GM23248 (cell line): ENCODE measurements around the gene DHDH. TPM values are rescaled to one million over a fixed set of nuclear protein-coding genes. Genes with fewer than 3 reads are reported as not detected.
A peak's percentile ranks its signal among the peaks of the same experiment; 100 is the strongest.

ENCODE experiments used
- DNase-seq: peaks from one replicate; pipeline ENCODE4 v3.0.0-alpha.2; 2015
- H2AFZ ChIP-seq: fragments of 200-600 bp; sonication (generic); 2 replicates; pipeline ENCODE4 v1.6.1; 2016; ENCODE audit warnings: antibody characterized with exemption
- H3F3A ChIP-seq: fragments of 200-600 bp; sonication (generic); 2 replicates; pipeline ENCODE4 v1.6.1; 2016; ENCODE audit warnings: mild to moderate bottlenecking, antibody characterized with exemption, mixed run types; ENCODE audit not compliant: insufficient read depth
- H3K27ac ChIP-seq: fragments of 200-600 bp; sonication (generic); 2 replicates; pipeline ENCODE4 v1.5.1; 2016; ENCODE audit warnings: mild to moderate bottlenecking
- H3K27me3 ChIP-seq: fragments of 200-600 bp; sonication (generic); replicated peaks from 2 replicates; pipeline ENCODE4 v1.6.1; 2016; ENCODE audit warnings: mild to moderate bottlenecking; ENCODE audit not compliant: insufficient read depth
- H3K36me3 ChIP-seq: fragments of 200-600 bp; sonication (generic); 2 replicates; pipeline ENCODE4 v1.6.1; 2016; ENCODE audit warnings: low read depth, mild to moderate bottlenecking
- H3K4me1 ChIP-seq: fragments of 200-600 bp; sonication (generic); 2 replicates; pipeline ENCODE4 v1.6.1; 2016; ENCODE audit warnings: mild to moderate bottlenecking; ENCODE audit not compliant: insufficient read depth
- H3K4me2 ChIP-seq: fragments of 200-600 bp; sonication (generic); one replicate; pipeline ENCODE4 v1.6.1; 2016; ENCODE audit warnings: mild to moderate bottlenecking; ENCODE audit not compliant: unreplicated experiment
- H3K4me3 ChIP-seq: fragments of 200-600 bp; sonication (generic); 2 replicates; pipeline ENCODE4 v1.5.1; 2016; ENCODE audit warnings: mild to moderate bottlenecking
- H3K79me2 ChIP-seq: fragments of 200-600 bp; sonication (generic); 2 replicates; pipeline ENCODE4 v1.6.1; 2016; ENCODE audit warnings: mild to moderate bottlenecking; ENCODE audit not compliant: insufficient read depth
- H3K9ac ChIP-seq: fragments of 200-600 bp; sonication (generic); 2 replicates; pipeline ENCODE4 v1.6.1; 2016; ENCODE audit warnings: mild to moderate bottlenecking
- H3K9me2 ChIP-seq: fragments of 200-600 bp; sonication (generic); 2 replicates; pipeline ENCODE4 v1.6.1; 2016; ENCODE audit warnings: mixed run types, mild to moderate bottlenecking, moderate library complexity; ENCODE audit not compliant: insufficient read depth
- H3K9me3 ChIP-seq: fragments of 200-600 bp; sonication (generic); one replicate; pipeline ENCODE4 v1.6.1; 2017; ENCODE audit warnings: low read depth
- H4K20me1 ChIP-seq: fragments of 200-600 bp; sonication (generic); 2 replicates; pipeline ENCODE4 v1.6.0; 2016; ENCODE audit not compliant: insufficient read depth
- EZH2 ChIP-seq: fragments of 200-600 bp; sonication (generic); IDR thresholded peaks from 2 replicates; pipeline ENCODE4 v1.6.1; 2018; ENCODE audit warnings: antibody characterized with exemption, mild to moderate bottlenecking; ENCODE audit not compliant: insufficient read depth, poor library complexity, severe bottlenecking
- EZH2phosphoT487 ChIP-seq: fragments of 200-600 bp; sonication (generic); IDR thresholded peaks from 2 replicates; pipeline ENCODE4 v1.6.1; 2018; ENCODE audit warnings: antibody characterized with exemption, moderate library complexity, mild to moderate bottlenecking, low read depth; ENCODE audit not compliant: insufficient read depth
- WGBS, 2 experiments: methylation state at CpG; one replicate each; pipeline ENCODE4 v1.1.6; 2015 to 2017; ENCODE audit warnings: low lambda C conversion rate in 2 of 2, low coverage in 1 of 2; ENCODE audit errors: missing lambda C conversion rate in 2 of 2; 5-methylcytosine and 5-hydroxymethylcytosine counted together
- in situ Hi-C: fragments of 300-500 bp; cut with MboI; formaldehyde crosslinking; loops from 2 replicates; pipeline ENCODE4 v1.15.0; 2020
- polyA plus RNA-seq: library from polyadenylated mRNA; unstranded; fragments of >200 nt; fragmentation: Nextera tagmentation; extraction: Ambion mirVana; gene quantifications from 2 replicates; pipeline ENCODE4 v1.2.1, GENCODE V29; 2016
- total RNA-seq: library from RNA; depleted of rRNA; stranded (reverse); fragments of >200 nt; shearing (Covaris generic); gene quantifications from 2 replicates; pipeline ENCODE4 v1.2.3, GENCODE V29; 2014

Gene DHDH
- total and polyA plus RNA-seq, 2 experiments from 2014 or later = not detected

- peaks cover 28% of the 10 kb centered on the region for H3K4me1 ChIP-seq
These were observed 33.2 kb downstream of the DHDH start for GRCh38 chr19:48966541-48967345.

DNA sequence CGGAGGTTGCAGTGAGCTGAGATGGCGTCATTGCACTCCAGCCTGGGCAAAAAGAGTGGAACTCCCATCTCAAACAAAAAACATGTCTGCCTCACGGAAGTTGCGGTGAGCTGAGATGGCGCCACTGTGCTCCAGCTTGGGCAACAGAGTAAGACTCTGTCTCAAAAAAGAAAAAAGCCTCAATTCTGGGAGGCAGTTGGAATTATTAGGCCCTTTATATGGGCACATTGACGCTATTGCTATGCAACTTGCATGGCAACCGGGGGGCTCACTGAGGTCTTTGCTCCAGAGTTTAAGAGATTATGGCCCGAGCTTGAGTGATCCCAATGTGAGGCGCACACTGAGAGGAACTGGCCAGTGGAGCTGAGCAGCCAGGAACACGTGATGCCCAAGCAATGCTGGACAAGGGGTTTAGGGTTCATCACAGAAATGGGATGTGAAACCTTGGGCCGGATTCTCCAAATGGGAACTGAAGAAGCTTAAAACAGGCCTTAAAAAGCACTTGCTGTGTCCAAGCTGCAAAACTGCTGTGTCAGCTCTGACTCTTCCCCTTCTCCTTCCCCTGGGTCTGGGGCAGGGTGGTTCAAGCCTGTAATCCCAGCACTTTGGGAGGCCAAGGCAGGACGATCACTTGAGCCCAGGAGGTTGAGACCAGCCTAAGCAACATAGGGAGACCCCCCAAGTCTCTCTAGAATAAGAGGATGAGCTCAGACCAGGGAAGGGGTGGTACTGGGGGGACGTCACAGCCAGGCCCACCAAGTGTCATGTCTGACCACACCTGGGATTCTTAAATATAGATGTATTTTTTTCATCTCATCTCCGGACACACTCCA lies 34.1 kb downstream of the DHDH start:
- no peaks in the 10 kb centered on the region for H3K9me3 ChIP-seq
- TF ChIP-seq EZH2 (no peak), EZH2phosphoT487 (no peak)
- H3K4me1 ChIP-seq = peaks cover 24% of the 10 kb centered on the region
- DNase-seq = peak; percentile 58
- peaks cover 66% of the 10 kb centered on the region for H3F3A ChIP-seq
- peak overlapping the region; percentile 95 for H3K9ac ChIP-seq
- H3K36me3 ChIP-seq = peaks cover 34% of the 10 kb centered on the region; the same call in 1 of the 2 replicates
- no peak overlapping the region for H2AFZ ChIP-seq
- no peaks in the 10 kb centered on the region for H3K27me3 ChIP-seq
- H3K4me2 ChIP-seq = peak overlapping the region; percentile 98
- H3K9me2 ChIP-seq = no peaks in the 10 kb centered on the region
- in situ Hi-C loops = no loop called here
- H3K79me2 ChIP-seq = peaks cover 22% of the 10 kb centered on the region
- peak overlapping the region; percentile 97 for H3K4me3 ChIP-seq
- peak overlapping the region; percentile 97 for H3K27ac ChIP-seq
- 69 to 70% methylated on average over 14 of the region's 14 CpGs for WGBS, 2 experiments
- H4K20me1 ChIP-seq = peaks cover 12% of the 10 kb centered on the region; the same call in 1 of the 2 replicates

More at GRCh38 chr19:48966541-48967345, 33.2 kb downstream of the DHDH start:
- Histone ChIP-seq H3K9ac (peak overlapping the region; percentile 95), H3K27ac (peak overlapping the region; percentile 97), H3K4me3 (peak overlapping the region; percentile 97), H3K79me2 (peaks cover 22% of the 10 kb centered on the region), H3K9me3 (no peaks in the 10 kb centered on the region), H4K20me1 (peaks cover 12% of the 10 kb centered on the region; the same call in 1 of the 2 replicates), H3K9me2 (no peaks in the 10 kb centered on the region), H3K4me2 (peak overlapping the region; percentile 98), H3K27me3 (no peaks in the 10 kb centered on the region), H2AFZ (no peak overlapping the region), H3F3A (peaks cover 66% of the 10 kb centered on the region), H3K36me3 (peaks cover 34% of the 10 kb centered on the region; the same call in 1 of the 2 replicates)
- DNase-seq = peak; percentile 39
- in situ Hi-C loops = no loop called here
- TF ChIP-seq EZH2 = no peak
- TF ChIP-seq EZH2phosphoT487 = no peak
- 74 to 75% methylated on average over 10 of the region's 10 CpGs for WGBS, 2 experiments

DNA sequence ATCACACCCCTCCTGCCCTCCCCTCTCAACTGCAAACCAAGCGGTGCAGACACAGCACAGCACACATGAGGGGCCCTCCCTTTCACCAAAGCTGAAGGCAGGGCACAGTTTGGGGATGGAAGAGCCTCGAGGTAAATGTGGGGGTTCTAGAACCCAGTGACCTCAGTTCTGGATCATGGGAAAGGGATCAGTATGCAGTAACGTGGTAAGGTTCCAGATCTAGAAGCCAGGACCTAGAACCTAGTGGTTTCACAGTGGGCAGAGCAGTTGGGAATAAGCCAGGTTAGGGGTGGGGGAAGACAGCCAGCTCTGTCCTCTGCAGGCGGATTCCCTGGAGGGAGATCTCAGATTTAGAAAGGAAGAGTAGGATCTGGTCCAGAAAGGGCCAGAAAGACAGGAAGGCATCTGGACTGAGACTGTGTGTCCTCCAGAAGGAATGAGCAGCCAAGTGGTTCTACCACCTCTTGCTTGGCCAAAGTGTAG lies 34.7 kb downstream of the DHDH start:
- H3F3A ChIP-seq = peaks cover 69% of the 10 kb centered on the region
- H3K27me3 ChIP-seq = no peaks in the 10 kb centered on the region
- no peak overlapping the region for H2AFZ ChIP-seq
- H3K4me2 ChIP-seq = no peak overlapping the region
- H3K9ac ChIP-seq = peak overlapping the region; percentile 95; the same call in 1 of the 2 replicates
- H3K4me1 ChIP-seq = peaks cover 23% of the 10 kb centered on the region
- in situ Hi-C loops = no loop called here
- H4K20me1 ChIP-seq = peaks cover 12% of the 10 kb centered on the region; the same call in 1 of the 2 replicates
- no peaks in the 10 kb centered on the region for H3K9me2 ChIP-seq
- no peaks in the 10 kb centered on the region for H3K9me3 ChIP-seq
- peak overlapping the region; percentile 97 for H3K27ac ChIP-seq
- 40 to 53% methylated on average over 4 of the region's 4 CpGs for WGBS, 2 experiments
- peak; percentile 43 for DNase-seq
- H3K79me2 ChIP-seq = peaks cover 22% of the 10 kb centered on the region
- no peak overlapping the region for H3K4me3 ChIP-seq
- peaks cover 37% of the 10 kb centered on the region for H3K36me3 ChIP-seq
- TF ChIP-seq EZH2phosphoT487 = no peak
- no peak for TF ChIP-seq EZH2

GRCh38 chr19:48968813-48969218 lies 35.3 kb downstream of the DHDH start:
- TF ChIP-seq EZH2phosphoT487 = no peak
- TF ChIP-seq EZH2 = no peak
- no peaks in the 10 kb centered on the region for H3K9me3 ChIP-seq
- H3K4me1 ChIP-seq = peaks cover 17% of the 10 kb centered on the region
- H3K9ac ChIP-seq = no peak overlapping the region
- peaks cover 65% of the 10 kb centered on the region for H3F3A ChIP-seq
- H3K9me2 ChIP-seq = no peaks in the 10 kb centered on the region
- H2AFZ ChIP-seq = no peak overlapping the region
- H3K4me3 ChIP-seq = no peak overlapping the region
- no peak overlapping the region for H3K4me2 ChIP-seq
- H4K20me1 ChIP-seq = peaks cover 12% of the 10 kb centered on the region; the same call in 1 of the 2 replicates
- DNase-seq = no peak
- in situ Hi-C loops = no loop called here
- H3K36me3 ChIP-seq = peaks cover 43% of the 10 kb centered on the region
- no peaks in the 10 kb centered on the region for H3K27me3 ChIP-seq
- H3K27ac ChIP-seq = peak overlapping the region; percentile 97; the same call in 1 of the 2 replicates
- WGBS, 2 experiments = 42 to 48% methylated on average over 14 to 15 of the region's 15 CpGs
- peaks cover 22% of the 10 kb centered on the region for H3K79me2 ChIP-seq
